ENCODE data around the gene CSNK2A1.
"Not testable (repeated sequence)": the region's sequence is repeated elsewhere in the genome, so short reads cannot be mapped to it uniquely, and the experiment has no call there.

Gene CSNK2A1

DNA sequence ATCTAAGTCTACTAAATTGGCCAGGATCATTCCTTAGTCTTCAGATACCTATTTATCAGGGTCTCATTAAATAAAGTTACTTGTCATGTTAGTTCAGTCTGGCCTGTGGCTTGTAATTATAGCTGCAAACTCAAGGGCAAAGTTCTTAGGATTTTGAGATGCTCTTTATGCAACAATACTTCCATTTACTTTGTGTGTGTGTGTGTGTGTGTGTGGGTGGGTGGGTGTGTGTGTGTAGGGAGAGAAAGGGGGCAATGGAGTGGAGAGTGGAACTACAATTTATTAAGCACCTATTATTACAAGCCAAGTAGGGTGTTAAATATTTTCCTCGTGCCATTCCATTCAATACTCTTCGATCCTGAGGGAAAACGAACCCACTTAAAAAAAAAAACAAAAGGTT is 63.5 kb downstream of the CSNK2A1 start:
- DNase-seq (no peak), ATAC-seq (replicated peaks) (no peak)
- Mint-ChIP-seq H3K27me3 (no peaks in the 10 kb centered on the region), H3K27ac (no peak overlapping the region), H3K9me3 (no peaks in the 10 kb centered on the region), H3K4me1 (ENCODE audit: low read depth in 2 of 2) (peaks cover 6 to 7% of the 10 kb centered on the region in 2 donors), H3K4me3 (no peak overlapping the region), H3K36me3 (ENCODE audit: insufficient read depth) (peaks cover 35% of the 10 kb centered on the region)

DNA sequence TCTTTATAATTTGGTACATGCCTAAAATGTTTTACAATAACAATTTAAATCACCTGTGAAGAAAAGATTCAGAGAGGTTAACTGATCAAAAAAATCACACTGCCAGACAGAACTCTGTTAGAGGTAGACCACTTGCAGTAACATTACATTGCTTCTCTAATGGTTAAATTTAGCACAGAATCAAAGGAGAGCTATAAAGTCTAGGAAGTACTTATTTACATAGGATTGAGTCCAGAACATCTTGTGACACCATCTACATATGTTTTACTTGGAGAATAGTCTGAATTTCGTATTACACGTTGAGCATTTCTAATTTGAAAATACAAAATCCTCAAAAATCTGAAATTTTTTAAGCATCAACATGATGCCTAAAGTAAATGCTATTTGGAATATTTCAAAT is 64.1 kb downstream of the CSNK2A1 start:
- peaks cover 6 to 7% of the 10 kb centered on the region in 2 donors for H3K4me1 Mint-ChIP-seq (ENCODE audit: low read depth in 2 of 2)
- no peaks in the 10 kb centered on the region for H3K9me3 Mint-ChIP-seq
- peaks cover 30% of the 10 kb centered on the region for H3K36me3 Mint-ChIP-seq (ENCODE audit: insufficient read depth)
- H3K27ac Mint-ChIP-seq: peak overlapping the region in 1 of 2 donors; percentile 49
- ATAC-seq (replicated peaks): no peak
- no peak for DNase-seq
- no peak overlapping the region for H3K4me3 Mint-ChIP-seq
- no peaks in the 10 kb centered on the region for H3K27me3 Mint-ChIP-seq

DNA sequence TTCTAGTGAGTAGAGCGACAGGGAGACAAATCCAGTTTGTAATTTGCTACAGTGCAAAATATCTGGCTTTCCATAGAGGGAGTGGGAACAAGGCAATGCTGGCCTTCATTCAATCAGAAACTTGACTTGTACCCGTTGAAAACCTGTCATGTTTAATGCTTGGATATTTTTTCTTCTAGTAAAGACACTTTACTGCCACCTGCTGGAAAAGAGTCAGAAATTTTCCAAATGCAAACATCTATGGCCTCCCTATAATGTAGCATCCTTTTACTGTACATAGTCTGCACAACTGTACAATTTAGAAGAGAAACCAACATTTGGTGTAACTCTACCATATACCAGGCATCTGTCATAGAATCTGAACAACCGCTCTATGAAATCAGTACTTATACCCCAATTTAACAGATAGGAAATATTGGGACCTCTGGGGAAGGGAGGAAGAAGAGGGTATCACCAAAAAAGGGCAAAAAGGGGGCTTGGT is 64.6 kb downstream of the CSNK2A1 start:
- Mint-ChIP-seq H3K9me3 (no peaks in the 10 kb centered on the region), H3K4me3 (no peak overlapping the region), H3K27me3 (no peaks in the 10 kb centered on the region), H3K4me1 (ENCODE audit: low read depth in 2 of 2) (peaks cover 6 to 7% of the 10 kb centered on the region in 2 donors), H3K27ac (peak overlapping the region in 1 of 2 donors; percentile 49), H3K36me3 (ENCODE audit: insufficient read depth) (peaks cover 25% of the 10 kb centered on the region)
- DNase-seq: peak; percentile 48 to 58 (median 51)
- ATAC-seq (replicated peaks): peak; percentile 72

DNA sequence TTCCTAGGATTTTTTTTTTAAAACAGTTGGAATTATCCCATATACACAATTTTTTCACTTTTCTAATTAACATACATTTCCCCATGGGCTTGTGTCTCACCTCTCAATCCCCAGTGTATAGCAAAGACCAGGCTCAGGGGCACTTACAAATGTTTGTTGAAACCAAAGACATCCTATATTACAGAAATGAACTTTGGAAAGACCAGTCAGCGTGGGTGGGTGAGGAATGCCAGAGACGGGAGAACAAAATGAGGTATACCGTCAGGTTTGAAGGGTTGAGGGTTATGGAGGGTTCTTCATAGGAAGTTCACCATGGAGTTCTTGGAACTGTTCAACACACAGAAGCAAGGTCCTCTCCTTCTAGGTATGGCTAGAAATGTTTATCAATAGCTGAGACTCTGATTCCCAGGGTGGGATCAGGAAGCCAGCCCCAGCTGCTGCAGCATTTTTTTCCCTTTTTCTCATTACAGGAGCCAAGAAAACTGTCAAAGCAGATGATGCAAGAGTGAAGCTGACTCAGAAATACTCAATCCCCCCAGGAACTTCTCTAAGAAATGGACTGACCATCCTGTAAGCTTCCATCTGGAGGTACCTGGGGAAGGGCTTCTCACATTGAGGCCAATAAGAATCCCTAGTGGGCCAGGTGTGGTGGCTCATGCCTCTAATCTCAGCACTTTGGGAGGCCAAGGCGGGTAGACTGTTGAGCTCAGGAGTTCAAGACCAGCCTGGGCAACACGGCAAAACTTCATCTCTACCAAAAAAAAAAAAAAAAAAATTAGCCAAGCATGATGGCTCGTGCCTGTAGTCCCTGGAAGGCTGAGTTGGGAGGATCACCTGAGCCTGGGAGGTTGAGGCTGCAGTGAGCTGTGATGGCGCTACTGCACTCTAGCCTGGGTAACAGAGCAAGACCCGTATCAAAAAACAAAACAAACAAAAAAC is 65.3 kb downstream of the CSNK2A1 start:
- H3K27me3 Mint-ChIP-seq: no peaks in the 10 kb centered on the region
- peaks cover 18% of the 10 kb centered on the region for H3K36me3 Mint-ChIP-seq (ENCODE audit: insufficient read depth)
- no peaks in the 10 kb centered on the region for H3K9me3 Mint-ChIP-seq
- H3K4me3 Mint-ChIP-seq: no peak overlapping the region
- no peak for ATAC-seq (replicated peaks)
- no peak for DNase-seq
- H3K27ac Mint-ChIP-seq: peak overlapping the region in 1 of 2 donors; percentile 49
- peaks cover 6 to 7% of the 10 kb centered on the region in 2 donors for H3K4me1 Mint-ChIP-seq (ENCODE audit: low read depth in 2 of 2)

DNA sequence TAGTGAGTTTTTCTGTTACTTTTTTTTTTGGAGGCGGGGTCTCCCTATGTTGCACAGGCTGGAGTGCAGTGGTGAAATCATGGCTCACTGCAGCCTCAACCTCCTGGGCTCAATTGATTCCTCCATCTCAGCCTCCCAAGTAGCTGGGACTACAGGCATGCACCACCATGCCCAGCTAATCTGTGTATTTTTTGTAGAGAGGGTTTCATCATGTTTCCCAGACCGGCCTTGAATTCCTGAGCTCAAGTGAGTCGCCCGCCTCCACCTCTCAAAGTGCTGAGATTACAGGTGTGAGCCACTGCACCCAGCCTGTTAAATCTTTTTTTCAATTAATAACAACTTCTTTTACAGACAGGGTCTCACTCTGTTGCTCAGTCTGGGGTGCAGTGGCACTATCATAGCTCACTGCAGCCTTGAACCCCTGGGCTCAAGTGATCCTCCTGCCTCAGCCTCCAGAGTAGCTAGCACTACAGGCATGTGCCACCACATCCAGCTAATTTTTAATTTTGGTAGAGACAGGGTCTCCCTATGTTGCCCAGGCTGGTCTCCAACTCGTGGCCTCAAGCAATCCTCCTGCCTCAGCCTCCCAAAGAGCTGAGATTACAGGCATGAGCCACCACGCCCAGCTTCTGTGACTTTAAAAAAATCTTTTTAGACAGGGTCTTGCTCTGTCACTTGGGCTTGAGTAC is 66.9 kb downstream of the CSNK2A1 start:
- not testable (repeated sequence) for DNase-seq; H3K27ac Mint-ChIP-seq; H3K27me3 Mint-ChIP-seq; ATAC-seq (replicated peaks); H3K4me1 Mint-ChIP-seq (ENCODE audit: low read depth in 2 of 2); H3K4me3 Mint-ChIP-seq; H3K9me3 Mint-ChIP-seq; H3K36me3 Mint-ChIP-seq (ENCODE audit: insufficient read depth)

DNA sequence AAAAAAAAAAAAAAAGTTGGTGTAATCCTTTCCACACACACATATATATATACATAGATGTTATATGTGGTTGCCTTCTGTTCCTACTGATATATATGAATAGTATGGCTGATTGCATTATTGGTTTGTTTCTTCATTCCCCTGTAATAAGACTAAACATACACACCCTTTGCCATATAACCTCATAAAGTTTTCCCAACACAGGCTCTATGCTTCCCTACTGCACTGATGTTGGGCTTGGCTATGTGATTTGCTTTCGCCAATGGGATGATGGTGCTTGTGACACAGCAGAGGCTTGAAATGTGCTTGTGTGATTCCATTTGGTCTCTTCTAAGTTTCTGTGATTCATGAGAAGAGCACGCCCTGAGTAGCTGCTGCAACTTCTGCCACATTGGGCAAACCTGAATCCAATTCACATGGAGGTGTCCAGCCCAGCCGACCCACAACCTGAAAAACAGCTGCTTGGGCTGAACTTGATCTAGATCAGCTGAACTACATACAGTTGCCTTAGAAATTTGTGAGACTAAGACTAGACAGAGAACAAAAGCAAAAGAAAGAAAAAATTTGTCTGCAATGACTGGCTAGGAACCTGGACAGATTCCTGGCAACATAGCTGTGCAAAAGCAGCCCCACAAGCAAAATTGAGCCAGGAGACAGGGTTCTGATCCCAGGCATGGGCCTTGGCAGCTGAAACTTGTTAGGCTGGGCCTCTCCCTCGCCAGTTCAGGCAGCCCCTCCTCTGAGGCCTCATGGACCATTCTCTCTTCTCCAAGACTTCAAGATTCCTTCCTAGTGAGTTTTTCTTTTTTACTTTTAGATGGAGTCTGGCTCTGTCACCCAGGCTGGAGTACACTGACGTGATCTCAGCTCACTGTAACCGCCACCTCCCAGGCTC is 67.9 kb downstream of the CSNK2A1 start:
- H3K27ac Mint-ChIP-seq: no peak overlapping the region
- H3K4me3 Mint-ChIP-seq: no peak overlapping the region
- H3K27me3 Mint-ChIP-seq: no peaks in the 10 kb centered on the region
- H3K36me3 Mint-ChIP-seq (ENCODE audit: insufficient read depth): peaks cover 9% of the 10 kb centered on the region
- H3K4me1 Mint-ChIP-seq (ENCODE audit: low read depth in 2 of 2): peaks cover 7 to 8% of the 10 kb centered on the region in 2 donors
- ATAC-seq (replicated peaks) (no peak), DNase-seq (no peak)
- H3K9me3 Mint-ChIP-seq: no peaks in the 10 kb centered on the region

DNA sequence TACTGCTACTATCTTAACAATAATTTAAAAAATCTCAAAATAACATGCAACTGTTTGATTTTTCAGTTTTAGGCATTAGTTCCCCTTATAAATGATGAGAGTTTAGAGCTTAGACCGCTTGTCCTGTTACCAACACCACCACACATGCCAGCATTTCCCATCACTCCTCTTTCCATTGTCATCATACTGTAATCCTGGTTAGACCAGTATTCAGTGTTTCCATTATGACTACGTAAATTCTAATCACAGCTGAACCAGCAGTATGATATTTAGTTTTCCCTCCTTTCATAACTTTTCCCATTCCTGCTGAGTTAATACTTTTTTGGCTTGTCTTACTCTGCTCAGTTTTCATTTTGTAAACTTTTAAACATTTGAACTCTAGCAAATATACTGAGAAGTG is 69.0 kb downstream of the CSNK2A1 start:
- no peak for DNase-seq
- Mint-ChIP-seq H3K4me1 (ENCODE audit: low read depth in 2 of 2) (peaks cover 7 to 8% of the 10 kb centered on the region in 2 donors), H3K27ac (no peak overlapping the region), H3K9me3 (no peaks in the 10 kb centered on the region), H3K4me3 (no peak overlapping the region), H3K27me3 (peaks cover 4 to 8% of the 10 kb centered on the region in 2 donors), H3K36me3 (ENCODE audit: insufficient read depth) (peaks cover 9% of the 10 kb centered on the region)
- ATAC-seq (replicated peaks): no peak

DNA sequence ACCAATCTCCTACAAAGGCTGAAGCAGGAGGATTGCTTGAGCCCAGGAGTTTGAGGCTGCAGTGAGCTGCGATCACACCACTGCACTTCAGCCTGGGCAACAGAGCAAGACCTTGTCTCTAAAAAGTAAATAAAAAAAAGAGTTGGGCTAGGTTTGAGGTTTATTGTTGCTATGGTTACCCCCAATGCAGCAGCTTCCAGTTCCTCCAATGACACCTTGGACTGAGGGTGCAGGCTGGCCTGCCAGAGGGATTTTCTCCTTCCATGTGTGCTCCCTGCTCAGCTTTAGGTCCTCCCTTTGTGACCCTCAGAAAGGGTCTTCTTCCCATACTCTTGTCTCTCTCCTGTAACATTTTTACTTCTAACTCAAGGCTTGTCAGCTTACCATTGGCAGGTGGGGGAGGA is 70.7 kb downstream of the CSNK2A1 start:
- Mint-ChIP-seq H3K9me3 (no peaks in the 10 kb centered on the region), H3K4me1 (ENCODE audit: low read depth in 2 of 2) (peaks cover 0 to 2% of the 10 kb centered on the region in 2 donors), H3K36me3 (ENCODE audit: insufficient read depth) (peaks cover 3% of the 10 kb centered on the region), H3K27ac (peak overlapping the region in 1 of 2 donors; percentile 45), H3K27me3 (peaks cover 19 to 20% of the 10 kb centered on the region in 2 donors), H3K4me3 (no peak overlapping the region)
- DNase-seq (no peak), ATAC-seq (replicated peaks) (no peak)

DNA sequence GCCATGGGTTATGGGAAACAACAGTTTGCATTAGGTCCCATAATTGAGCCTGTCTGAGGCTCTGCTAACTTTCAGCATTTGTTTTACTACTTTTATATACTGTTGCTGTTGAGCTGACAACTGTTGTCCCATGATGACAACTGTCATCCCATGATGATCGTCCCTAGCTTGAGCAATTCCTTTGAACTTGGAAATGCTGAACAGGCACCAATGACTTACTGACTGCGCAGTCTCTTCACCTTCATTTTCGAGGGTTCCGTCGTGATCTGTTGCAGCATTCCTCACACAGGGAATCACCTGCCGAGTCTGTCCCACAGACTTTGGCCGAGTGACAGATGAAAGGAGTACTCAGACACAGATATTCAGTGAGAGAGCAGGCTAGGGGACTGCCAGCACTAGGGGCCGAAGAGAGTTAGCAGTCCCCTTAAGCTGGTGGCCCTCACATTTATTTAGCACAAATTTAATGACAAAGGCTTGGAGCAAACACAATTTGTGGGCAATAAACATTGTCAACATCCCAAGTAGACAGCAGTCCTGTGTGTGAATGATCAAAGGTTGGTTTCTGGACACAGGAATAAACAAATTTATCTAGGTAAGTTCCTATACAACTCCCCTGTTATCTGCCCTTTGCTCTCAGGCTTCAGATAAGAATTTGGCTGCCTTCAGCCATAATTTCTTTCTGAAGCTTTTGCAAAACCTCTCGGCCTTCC is 71.3 kb downstream of the CSNK2A1 start:
- peaks cover 0 to 2% of the 10 kb centered on the region in 2 donors for H3K4me1 Mint-ChIP-seq (ENCODE audit: low read depth in 2 of 2)
- H3K36me3 Mint-ChIP-seq (ENCODE audit: insufficient read depth): no peaks in the 10 kb centered on the region
- peaks cover 20 to 24% of the 10 kb centered on the region in 2 donors for H3K27me3 Mint-ChIP-seq
- no peak overlapping the region for H3K4me3 Mint-ChIP-seq
- H3K9me3 Mint-ChIP-seq: no peaks in the 10 kb centered on the region
- no peak for ATAC-seq (replicated peaks)
- no peak overlapping the region for H3K27ac Mint-ChIP-seq
- no peak for DNase-seq

DNA sequence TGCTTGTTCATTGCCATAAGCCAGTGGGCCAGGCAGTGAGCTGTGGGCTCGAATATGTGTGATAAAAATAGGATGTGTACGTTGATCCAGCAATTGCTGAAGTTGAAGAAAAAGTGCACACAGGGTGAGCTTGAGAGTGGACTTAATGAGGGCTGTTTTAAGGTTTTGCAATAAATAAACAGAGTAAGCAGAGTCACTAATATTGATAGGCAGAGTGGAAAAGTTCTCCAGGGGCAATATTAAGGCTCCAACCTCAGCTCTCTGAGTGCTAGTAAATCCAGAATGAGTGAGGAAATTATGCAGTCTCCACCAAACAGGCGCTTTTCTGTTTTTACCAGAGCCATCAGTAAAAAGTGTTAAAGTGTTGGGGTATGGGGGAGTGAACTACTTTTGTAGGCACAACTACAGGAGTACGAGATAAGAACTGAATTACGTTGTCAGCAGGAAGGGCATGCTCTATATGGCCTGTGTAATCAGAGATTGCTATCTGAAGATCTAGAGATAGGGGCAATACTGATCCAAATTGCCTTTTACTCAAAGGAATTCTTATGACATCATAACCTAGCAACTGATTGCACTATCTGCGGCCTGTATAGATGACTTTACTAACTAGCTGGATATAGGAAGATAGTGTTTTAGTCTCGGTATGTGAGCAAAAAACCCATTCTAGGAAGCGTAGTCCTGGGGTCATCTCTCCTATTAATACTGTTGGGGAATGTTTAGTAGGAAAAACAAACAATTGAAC is 73.7 kb downstream of the CSNK2A1 start:
- H3K27ac Mint-ChIP-seq: no peak overlapping the region
- H3K36me3 Mint-ChIP-seq (ENCODE audit: insufficient read depth): no peaks in the 10 kb centered on the region
- peaks cover 0 to 2% of the 10 kb centered on the region in 2 donors for H3K4me1 Mint-ChIP-seq (ENCODE audit: low read depth in 2 of 2)
- peaks cover 20 to 32% of the 10 kb centered on the region in 2 donors for H3K27me3 Mint-ChIP-seq
- DNase-seq (no peak), ATAC-seq (replicated peaks) (no peak)
- no peaks in the 10 kb centered on the region for H3K9me3 Mint-ChIP-seq
- H3K4me3 Mint-ChIP-seq: no peak overlapping the region

DNA sequence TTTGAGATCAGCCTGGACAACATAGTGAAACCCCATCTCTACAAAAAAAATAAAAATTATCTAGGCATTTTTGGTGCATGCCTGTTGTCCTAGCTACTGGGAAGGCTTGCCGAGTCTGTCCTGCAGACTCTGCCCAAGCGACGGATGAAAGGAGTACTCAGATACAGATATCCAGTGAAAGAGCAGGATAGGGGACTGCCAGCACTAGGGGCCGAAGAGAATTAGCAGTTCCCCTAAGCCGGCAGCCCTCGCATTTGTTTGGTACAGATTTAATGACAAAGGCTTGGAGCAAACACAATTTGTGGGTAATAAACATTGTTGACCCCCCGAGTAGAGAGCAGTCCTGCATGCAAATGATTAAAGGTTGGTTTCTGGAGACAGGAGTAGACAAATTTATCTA is 75.8 kb downstream of the CSNK2A1 start:
- Mint-ChIP-seq H3K27ac (no peak overlapping the region), H3K4me3 (no peak overlapping the region), H3K27me3 (peaks cover 20 to 32% of the 10 kb centered on the region in 2 donors), H3K9me3 (no peaks in the 10 kb centered on the region), H3K36me3 (ENCODE audit: insufficient read depth) (no peaks in the 10 kb centered on the region), H3K4me1 (ENCODE audit: low read depth in 2 of 2) (peaks cover 4 to 6% of the 10 kb centered on the region in 2 donors)
- ATAC-seq (replicated peaks) (no peak), DNase-seq (no peak)
